Upper lobe of left lung (tissue), 4 donors: Measurements from ENCODE around the gene FBLN1.

Experiments
- CTCF ChIP-seq, 6 experiments: fragments of 450-650 bp in 4 of 6; fragments of 200-600 bp in 2 of 6; sonication (generic) in 2 of 6; IDR thresholded peaks; one replicate each; pipeline ENCODE4 v1.5.1; 2016 to 2019; ENCODE audit warnings: antibody characterized with exemption in 6 of 6
- POLR2A ChIP-seq, 4 donors: fragments of 450-650 bp; IDR thresholded peaks; one replicate each; pipeline ENCODE4 v1.5.1; 2016 to 2017; ENCODE audit warnings: antibody characterized with exemption in 4 of 4, mild to moderate bottlenecking in 2 of 4

- TF ChIP-seq CTCF (IDR thresholded peaks at IDR 0.05) (no peak), POLR2A (IDR thresholded peaks at IDR 0.05) (no peak)
Measured at GRCh38 chr22:45642986-45643385, 140.3 kb downstream of the FBLN1 start.
